GM13977 (cell line): ENCODE results near the gene C6orf52.
A peak's percentile ranks its signal among the peaks of the same experiment; 100 is the strongest.

ENCODE experiments used
- DNase-seq: peaks from one replicate; pipeline ENCODE4 v3.0.0; 2012; ENCODE audit warnings: low spot score
- CTCF ChIP-seq: IDR thresholded peaks from 2 replicates; pipeline ENCODE4 v1.5.1; 2012; ENCODE audit warnings: mild to moderate bottlenecking, control low read depth; ENCODE audit not compliant: insufficient read depth; ENCODE audit errors: extremely low read depth, missing control alignments
- in situ Hi-C: fragments of 300-500 bp; cut with MboI; formaldehyde crosslinking; loops from one replicate; pipeline ENCODE4 v1.12.0; 2022; ENCODE audit warnings: low sequenced_read_pairs, low pct_unique_long_range_greater_than_20kb, mixed read lengths, inconsistent platforms; ENCODE audit not compliant: unreplicated experiment

Gene C6orf52

GRCh38 chr6:10733151-10733715, 38.8 kb upstream of the C6orf52 start:
- no peak for TF ChIP-seq CTCF
- in situ Hi-C loops: no loop called here
- DNase-seq: no peak

GRCh38 chr6:10730254-10730653, 35.8 kb upstream of the C6orf52 start:
- no peak for DNase-seq
- in situ Hi-C loops: no loop called here

GRCh38 chr6:10725716-10726115, 31.3 kb upstream of the C6orf52 start:
- DNase-seq: no peak

More at GRCh38 chr6:10730254-10730653, 35.8 kb upstream of the C6orf52 start:
- no peak for TF ChIP-seq CTCF

GRCh38 chr6:10725044-10725443, 30.6 kb upstream of the C6orf52 start:
- no peak for TF ChIP-seq CTCF
- DNase-seq: no peak
- in situ Hi-C loops: no loop called here

More at GRCh38 chr6:10725716-10726115, 31.3 kb upstream of the C6orf52 start:
- no peak for TF ChIP-seq CTCF
- in situ Hi-C loops: no loop called here

GRCh38 chr6:10723567-10723881, 29.1 kb upstream of the C6orf52 start:
- no peak for DNase-seq
- in situ Hi-C loops: no loop called here
- no peak for TF ChIP-seq CTCF

- no peak for TF ChIP-seq CTCF
- DNase-seq: peak; percentile 97
- in situ Hi-C loops: no loop called here
Observed at GRCh38 chr6:10722820-10723566, 28.6 kb upstream of the C6orf52 start, which contains the start of gene TMEM14C. Gene TMEM14C (plus strand): TSS chr6:10723070. CDS start chr6:10724614, 1,544 bp downstream.

- no peak for TF ChIP-seq CTCF
- in situ Hi-C loops: no loop called here
- no peak for DNase-seq
Observed at GRCh38 chr6:10722570-10722819, 28.1 kb upstream of the C6orf52 start.
